GM18526 (cell line): ENCODE measurements around the gene STARD9.

Source experiments
- POLR2A ChIP-seq: IDR thresholded peaks from 3 replicates; pipeline ENCODE4 v1.6.1; 2011; ENCODE audit not compliant: insufficient read length; ENCODE audit errors: extremely low read depth

Gene STARD9

GRCh38 chr15:42611532-42611931 is 36.1 kb downstream of the STARD9 start:
- TF ChIP-seq POLR2A, result no peak

- no peak for TF ChIP-seq POLR2A
These were observed 37.0 kb downstream of the STARD9 start for GRCh38 chr15:42612367-42612912.

- TF ChIP-seq POLR2A, result no peak
These were observed 40.7 kb downstream of the STARD9 start for GRCh38 chr15:42616107-42616506.

DNA sequence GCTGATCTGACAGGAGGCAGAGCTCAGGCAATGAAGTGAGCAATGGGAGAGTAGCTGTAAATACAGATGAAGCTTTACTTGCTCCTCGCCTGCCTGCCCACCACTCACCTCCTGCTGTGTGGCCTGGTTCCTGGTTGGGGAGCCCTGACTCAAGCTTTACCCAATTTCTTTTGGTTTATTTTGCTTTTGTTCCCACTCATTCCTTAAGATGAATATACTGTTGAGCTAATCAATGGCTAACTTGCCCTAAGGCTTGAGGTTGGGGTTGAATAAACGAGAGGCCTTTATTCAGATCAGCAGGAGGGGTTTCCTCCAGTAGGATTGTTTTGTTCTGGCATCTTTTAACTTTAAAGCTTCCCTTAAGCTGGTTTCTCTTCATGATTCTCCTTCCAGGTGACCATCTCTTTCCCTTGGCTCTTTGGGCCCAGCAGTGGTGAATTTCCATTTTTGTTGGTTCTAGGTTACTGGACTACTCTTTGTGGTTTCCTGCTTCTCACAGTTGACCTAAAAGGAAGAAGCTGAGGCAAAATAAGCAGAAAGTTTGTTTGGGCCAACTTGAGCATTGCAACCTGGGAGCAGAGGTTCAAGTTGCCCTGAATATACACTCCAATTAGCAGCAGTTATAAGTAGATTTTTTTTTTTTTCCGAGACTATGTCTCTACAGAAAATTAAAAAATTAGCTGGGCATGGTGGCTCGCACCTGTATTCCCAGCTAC is 44.4 kb downstream of the STARD9 start:
- no peak for TF ChIP-seq POLR2A

DNA sequence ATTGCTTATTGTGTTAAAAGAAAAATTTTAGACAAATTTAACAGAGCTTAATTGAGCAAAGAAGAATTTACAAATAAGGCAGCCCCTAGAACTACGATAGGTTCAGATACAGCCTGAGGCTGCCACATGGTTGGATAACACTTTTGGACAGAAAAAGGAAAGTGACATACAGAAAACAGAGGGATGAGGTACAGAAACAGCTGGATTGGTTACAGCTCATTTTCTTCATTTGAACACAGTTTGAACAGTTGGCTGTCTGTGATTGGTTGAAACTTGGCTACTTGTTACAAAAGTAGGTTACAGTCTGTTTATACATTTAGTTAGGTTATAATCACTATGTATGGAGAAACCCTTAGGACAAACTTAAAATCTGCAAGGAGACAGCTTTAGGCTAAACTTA is 46.0 kb downstream of the STARD9 start:
- TF ChIP-seq POLR2A, result no peak

- TF ChIP-seq POLR2A, result no peak
These were observed 46.9 kb downstream of the STARD9 start for GRCh38 chr15:42621996-42622925.

- no peak for TF ChIP-seq POLR2A
These were observed 48.5 kb downstream of the STARD9 start for GRCh38 chr15:42623951-42624350.

- TF ChIP-seq POLR2A, result no peak
These were observed 52.1 kb downstream of the STARD9 start for GRCh38 chr15:42627485-42627884.

GRCh38 chr15:42628761-42629160 is 53.4 kb downstream of the STARD9 start:
- no peak for TF ChIP-seq POLR2A

DNA sequence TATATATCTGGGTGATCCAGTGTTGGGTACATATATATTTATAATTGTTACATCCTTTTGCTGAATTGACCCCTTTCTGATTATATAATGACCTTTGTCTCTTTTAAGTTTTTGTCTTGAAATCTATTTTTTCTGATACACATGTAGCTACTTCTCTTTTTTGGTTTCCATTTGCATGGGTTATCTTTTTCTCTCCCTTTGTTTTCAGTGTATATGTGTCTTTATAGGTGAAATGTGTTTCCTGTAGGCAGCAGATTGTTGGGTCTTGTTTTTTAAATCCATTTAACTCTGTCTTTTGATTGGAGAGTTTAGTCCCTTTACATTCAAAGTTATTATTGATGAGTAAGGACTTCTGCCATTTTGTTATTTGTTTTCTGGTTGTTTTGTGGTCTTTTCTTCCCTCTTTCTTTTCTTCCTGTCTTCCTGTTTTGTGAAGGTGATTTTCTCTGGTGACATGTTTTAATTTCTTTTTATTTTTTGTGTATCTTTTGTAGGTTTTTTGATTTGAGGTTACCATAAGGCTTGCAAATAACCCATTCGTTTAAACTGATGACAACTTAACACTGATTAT is 56.8 kb downstream of the STARD9 start:
- no peak for TF ChIP-seq POLR2A

DNA sequence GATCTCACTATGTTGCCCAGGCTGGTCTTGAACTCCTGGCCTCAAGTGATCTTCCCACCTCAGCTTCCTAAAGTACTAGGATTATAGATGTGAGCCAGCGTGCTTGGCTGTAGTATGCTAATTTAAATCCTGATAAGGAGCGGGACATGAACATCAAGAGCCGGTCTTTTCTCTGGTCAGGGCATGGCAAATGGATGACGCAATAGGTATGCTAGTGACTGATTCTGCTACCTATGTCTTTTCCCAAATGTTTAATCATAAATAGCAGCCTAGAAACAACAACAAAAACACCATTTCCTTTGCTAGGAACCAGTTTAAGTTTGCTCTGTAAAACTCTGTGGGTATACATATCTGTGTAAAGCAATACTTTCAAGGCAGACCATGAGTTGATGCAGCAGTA is 64.7 kb downstream of the STARD9 start:
- no peak for TF ChIP-seq POLR2A

DNA sequence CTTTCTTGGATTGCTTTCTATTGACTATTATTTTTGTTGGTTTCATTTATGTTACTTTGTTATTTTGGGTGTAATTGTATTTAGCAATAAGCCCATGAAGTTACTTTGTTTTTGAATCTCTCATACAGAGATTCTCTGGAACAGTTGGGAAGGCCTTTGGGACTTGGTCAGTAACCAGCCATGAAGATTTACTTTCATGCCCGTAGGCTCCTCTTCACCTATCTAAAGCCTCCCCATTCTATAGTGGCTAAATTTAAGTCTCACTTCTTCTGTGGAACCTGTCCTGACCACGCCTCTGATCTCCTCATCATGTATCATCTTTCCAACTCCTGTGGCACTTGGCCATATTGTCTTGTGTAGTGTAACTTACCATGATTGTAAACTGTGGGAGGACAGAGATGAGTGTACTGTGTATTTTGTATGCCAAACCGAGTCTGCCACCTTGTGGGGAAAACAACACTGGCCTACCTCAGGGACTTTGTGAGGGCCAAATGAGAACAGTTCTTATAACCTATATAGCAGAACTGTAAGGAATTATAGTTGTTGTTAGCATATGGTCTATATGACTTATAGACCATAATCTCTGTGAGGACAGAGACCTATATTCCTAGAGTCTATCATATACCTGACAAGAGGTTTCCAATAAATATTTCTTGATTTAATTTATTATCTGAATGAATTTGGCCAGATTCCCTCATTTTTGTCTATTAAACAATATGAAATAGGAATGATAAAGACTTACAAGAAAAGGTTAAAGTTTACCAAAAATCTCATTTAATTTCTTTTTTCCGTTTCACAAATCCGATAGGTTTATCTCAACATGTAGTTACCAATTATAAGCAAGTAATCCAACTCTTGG is 75.0 kb downstream of the STARD9 start:
- TF ChIP-seq POLR2A, result no peak

DNA sequence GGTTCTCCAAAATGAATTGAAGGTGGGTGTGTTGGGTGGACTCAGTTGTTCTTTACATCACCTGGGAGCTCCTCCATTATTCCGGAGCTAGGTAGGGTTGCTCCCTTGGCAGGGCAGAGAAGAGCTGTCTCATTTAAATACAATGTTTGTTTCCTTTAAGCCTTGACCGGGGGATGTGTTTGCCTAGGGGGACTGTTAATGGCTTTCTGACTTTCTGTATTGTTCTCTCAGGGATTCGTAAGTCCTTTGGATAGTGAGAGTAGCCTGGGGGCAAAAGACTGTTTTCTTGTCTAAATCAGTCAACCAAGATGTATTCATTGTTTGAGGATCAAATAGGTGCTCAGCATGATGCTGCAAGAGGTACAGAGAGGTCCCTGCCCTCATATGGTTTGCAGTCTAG is 90.4 kb downstream of the STARD9 start:
- TF ChIP-seq POLR2A, result no peak

GRCh38 chr15:42667855-42668254 is 92.4 kb downstream of the STARD9 start:
- TF ChIP-seq POLR2A, result no peak

- TF ChIP-seq POLR2A, result no peak
These were observed 95.0 kb downstream of the STARD9 start for GRCh38 chr15:42670451-42670850.
